ENCODE measurements around the gene TMEM52. TPM values are rescaled to one million over a fixed set of nuclear protein-coding genes. Genes with fewer than 3 reads are reported as not detected.

Gene TMEM52
- total RNA-seq, 4 donors from 2014 or later = 1.4 to 6.3 (median 4.2) TPM; not detected in 1

DNA sequence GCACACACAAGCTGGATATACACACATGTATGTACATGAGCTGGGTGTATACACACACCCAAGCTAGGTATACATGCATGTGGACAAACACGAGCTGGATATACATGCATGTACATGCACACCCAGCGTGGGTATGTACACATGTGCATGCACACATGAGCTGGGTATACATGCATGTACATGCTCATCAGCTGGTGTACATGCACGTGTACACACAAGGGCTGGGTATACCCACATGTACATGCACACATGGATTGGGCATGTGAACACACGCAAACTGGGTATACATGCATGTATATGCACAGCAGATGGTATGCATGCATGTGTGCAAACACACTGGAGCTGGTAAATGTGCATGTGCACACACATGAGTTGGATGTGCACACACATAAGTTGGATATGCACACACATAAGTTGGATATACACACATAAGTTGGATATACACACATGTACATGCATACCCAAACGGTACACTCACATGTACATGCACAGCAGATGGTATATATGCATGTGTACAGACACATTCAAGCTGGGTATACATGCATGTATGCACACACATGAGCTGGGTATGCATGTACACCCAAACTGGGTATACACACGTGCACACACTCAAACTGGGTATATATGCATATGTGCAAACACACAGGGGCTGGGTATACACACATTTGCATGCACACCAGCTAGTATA is 20.7 kb downstream of the TMEM52 start:
- intact Hi-C loops (cut with DNase I) = no loop called here
- TF ChIP-seq, protein P1, sequence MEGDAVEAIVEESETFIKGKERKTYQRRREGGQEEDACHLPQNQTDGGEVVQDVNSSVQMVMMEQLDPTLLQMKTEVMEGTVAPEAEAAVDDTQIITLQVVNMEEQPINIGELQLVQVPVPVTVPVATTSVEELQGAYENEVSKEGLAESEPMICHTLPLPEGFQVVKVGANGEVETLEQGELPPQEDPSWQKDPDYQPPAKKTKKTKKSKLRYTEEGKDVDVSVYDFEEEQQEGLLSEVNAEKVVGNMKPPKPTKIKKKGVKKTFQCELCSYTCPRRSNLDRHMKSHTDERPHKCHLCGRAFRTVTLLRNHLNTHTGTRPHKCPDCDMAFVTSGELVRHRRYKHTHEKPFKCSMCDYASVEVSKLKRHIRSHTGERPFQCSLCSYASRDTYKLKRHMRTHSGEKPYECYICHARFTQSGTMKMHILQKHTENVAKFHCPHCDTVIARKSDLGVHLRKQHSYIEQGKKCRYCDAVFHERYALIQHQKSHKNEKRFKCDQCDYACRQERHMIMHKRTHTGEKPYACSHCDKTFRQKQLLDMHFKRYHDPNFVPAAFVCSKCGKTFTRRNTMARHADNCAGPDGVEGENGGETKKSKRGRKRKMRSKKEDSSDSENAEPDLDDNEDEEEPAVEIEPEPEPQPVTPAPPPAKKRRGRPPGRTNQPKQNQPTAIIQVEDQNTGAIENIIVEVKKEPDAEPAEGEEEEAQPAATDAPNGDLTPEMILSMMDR (IDR thresholded peaks at IDR 0.05) = no peak
- TF ChIP-seq POLR2AphosphoS5 (IDR thresholded peaks at IDR 0.05) (no peak), POLR2A (IDR thresholded peaks at IDR 0.05; ENCODE audit: low read depth) (no peak), EP300 (IDR thresholded peaks at IDR 0.05) (no peak)
- no peak for DNase-seq (ENCODE audit: extremely low spot score)
- H3K27me3 ChIP-seq = peaks cover 0 to 22% (median 9%) of the 10 kb centered on the region in 4 donors
- peaks cover 16 to 21% (median 19%) of the 10 kb centered on the region in 4 donors for H3K4me1 ChIP-seq
- no peaks in the 10 kb centered on the region for H3K9me3 ChIP-seq
- WGBS = 91% methylated on average over 5 of the region's 6 CpGs
- no peak overlapping the region for H3K4me3 ChIP-seq
- H3K27ac ChIP-seq (replicated peaks in 1 of 4) = no peak overlapping the region
- no peaks in the 10 kb centered on the region for H3K36me3 ChIP-seq

DNA sequence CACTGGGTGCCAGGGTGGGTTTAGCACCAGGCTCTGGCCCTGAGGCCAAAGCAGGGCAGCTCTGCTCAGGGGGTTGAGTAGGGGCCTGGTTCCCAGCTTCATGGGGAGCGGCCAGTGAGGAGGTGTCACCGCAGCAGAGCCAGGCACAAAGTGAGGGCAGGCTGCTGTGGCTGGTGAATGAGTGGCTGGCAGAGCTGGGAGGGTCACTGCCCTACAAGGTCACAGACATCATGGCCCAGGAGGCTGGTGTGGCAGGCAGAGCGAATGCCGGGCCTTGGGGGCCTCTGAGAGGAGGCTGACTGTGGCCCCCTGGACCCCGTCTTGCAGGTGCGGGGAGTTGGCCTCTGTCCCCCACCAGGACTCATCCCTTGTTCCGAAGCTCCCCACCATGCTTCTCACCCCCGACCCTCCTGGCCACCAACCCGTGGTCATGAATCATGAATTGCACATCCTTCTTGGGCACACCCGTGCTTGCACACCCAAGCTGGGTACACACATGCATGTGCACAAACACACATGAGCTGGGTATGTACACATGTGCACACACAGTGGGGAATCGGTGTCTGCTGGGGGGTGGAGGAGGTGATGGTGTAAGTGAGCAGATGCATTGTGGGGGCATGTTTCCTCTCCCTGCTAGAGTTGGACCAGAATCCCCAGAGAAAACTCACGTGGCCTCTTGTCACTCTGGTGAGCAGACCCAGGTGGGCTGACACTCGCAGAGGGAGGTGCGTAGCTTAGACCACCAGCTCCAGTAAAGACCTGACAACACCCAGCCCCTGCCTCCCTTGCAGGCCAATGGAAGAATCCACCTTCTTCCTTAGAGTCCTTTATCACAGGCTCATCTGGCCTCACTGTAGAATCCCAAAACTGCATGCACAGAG is 23.4 kb downstream of the TMEM52 start:
- H3K27me3 ChIP-seq = peaks cover 0 to 22% (median 9%) of the 10 kb centered on the region in 4 donors
- no peak overlapping the region for H3K4me3 ChIP-seq
- no peaks in the 10 kb centered on the region for H3K36me3 ChIP-seq
- H3K27ac ChIP-seq (replicated peaks in 1 of 4) = no peak overlapping the region
- intact Hi-C loops (cut with DNase I) = no loop called here
- no peaks in the 10 kb centered on the region for H3K9me3 ChIP-seq
- 66% methylated on average over 12 of the region's 14 CpGs for WGBS
- H3K4me1 ChIP-seq = peaks cover 26 to 41% (median 34%) of the 10 kb centered on the region in 4 donors
- no peak for DNase-seq (ENCODE audit: extremely low spot score)
- TF ChIP-seq EP300 (IDR thresholded peaks at IDR 0.05) (no peak), POLR2A (IDR thresholded peaks at IDR 0.05; ENCODE audit: low read depth) (no peak), POLR2AphosphoS5 (IDR thresholded peaks at IDR 0.05) (no peak)
- TF ChIP-seq, protein P1 (IDR thresholded peaks at IDR 0.05) = no peak

DNA sequence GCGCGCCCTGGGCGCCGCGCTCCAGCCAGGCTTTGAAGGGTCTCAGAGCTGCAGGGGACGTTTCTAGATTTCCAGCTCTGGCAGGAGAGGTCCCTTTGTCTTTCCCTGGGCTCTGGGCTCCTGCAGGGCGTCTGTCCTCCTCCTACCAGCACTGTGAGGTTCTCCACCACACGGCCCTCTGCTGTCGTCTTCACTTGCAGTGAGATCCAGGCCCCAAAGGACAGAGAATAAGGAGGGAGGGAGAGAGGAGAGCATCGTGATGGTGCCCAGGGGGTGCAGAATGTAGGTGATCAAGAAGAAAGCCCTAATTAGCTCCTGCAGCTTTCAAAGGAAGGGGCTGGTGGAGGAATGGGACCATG is 24.0 kb downstream of the TMEM52 start:
- intact Hi-C loops (cut with DNase I) = no loop called here
- Histone ChIP-seq H3K4me3 (no peak overlapping the region), H3K4me1 (peaks cover 26 to 41% (median 34%) of the 10 kb centered on the region in 4 donors), H3K36me3 (no peaks in the 10 kb centered on the region), H3K9me3 (no peaks in the 10 kb centered on the region), H3K27me3 (peaks cover 0 to 22% (median 9%) of the 10 kb centered on the region in 4 donors), H3K27ac (replicated peaks in 1 of 4) (no peak overlapping the region)
- no peak for TF ChIP-seq POLR2AphosphoS5 (IDR thresholded peaks at IDR 0.05)
- TF ChIP-seq EP300 (IDR thresholded peaks at IDR 0.05) = no peak
- TF ChIP-seq POLR2A (IDR thresholded peaks at IDR 0.05; ENCODE audit: low read depth) = no peak
- TF ChIP-seq, protein P1 (IDR thresholded peaks at IDR 0.05) = no peak
- DNase-seq (ENCODE audit: extremely low spot score) = no peak
- 36% methylated on average over 9 of the region's 10 CpGs for WGBS

DNA sequence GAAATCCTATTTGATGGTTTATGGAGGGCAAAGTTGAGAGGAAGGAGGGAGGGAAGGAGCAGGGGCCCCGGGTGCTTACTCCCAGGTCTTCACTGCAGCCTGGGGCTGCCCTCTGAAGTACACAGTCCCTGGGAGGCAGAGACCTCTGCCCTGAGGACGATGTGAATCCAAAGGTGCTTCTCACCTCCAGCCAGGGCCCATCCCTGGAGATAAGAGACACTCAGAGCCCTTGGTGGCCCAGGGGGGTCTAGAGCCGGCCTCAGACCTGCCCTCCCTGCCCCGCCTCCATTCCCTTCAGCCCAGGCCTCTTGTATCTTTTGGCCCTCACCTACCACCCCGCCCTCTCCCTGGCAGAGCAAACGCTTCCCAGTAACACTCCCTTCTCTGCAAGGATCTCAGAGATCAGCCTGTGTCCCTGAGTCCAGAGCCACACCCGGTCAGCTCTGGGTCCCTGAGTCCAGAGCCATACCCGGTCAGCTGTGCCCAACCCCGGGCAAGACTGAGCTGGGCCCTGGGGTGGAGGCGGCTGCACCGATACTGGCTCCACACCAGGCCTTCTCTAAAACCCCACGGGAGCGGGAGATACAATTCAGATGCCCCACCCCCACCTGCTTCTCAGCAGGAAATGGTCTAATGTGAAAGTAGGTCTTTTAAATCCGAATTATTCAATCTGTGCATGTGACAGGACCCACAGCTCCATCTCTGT is 24.6 kb downstream of the TMEM52 start:
- H3K4me3 ChIP-seq = no peak overlapping the region
- no peak for DNase-seq (ENCODE audit: extremely low spot score)
- intact Hi-C loops (cut with DNase I) = no loop called here
- peaks cover 0 to 22% (median 9%) of the 10 kb centered on the region in 4 donors for H3K27me3 ChIP-seq
- no peaks in the 10 kb centered on the region for H3K9me3 ChIP-seq
- TF ChIP-seq, protein P1 (IDR thresholded peaks at IDR 0.05) = no peak
- no peak for TF ChIP-seq POLR2A (IDR thresholded peaks at IDR 0.05; ENCODE audit: low read depth)
- no peak for TF ChIP-seq EP300 (IDR thresholded peaks at IDR 0.05)
- no peak for TF ChIP-seq POLR2AphosphoS5 (IDR thresholded peaks at IDR 0.05)
- H3K36me3 ChIP-seq = no peaks in the 10 kb centered on the region
- WGBS = 36% methylated on average over 10 of the region's 14 CpGs
- H3K4me1 ChIP-seq = peaks cover 26 to 41% (median 37%) of the 10 kb centered on the region in 4 donors
- no peak overlapping the region for H3K27ac ChIP-seq (replicated peaks in 1 of 4)
